Measurements from ENCODE around the gene NCAM2. TPM values are rescaled to one million over a fixed set of nuclear protein-coding genes. Genes with fewer than 3 reads are reported as not detected.

Gene NCAM2
- total and polyA plus RNA-seq, 9 donors: 0.35 to 6.8 (median 1.2) TPM

GRCh38 chr21:21246007-21246406, 247.8 kb downstream of the NCAM2 start:
- TF ChIP-seq EP300 (IDR thresholded peaks at IDR 0.05): no peak
- TF ChIP-seq POLR2A (IDR thresholded peaks at IDR 0.05): no peak
- TF ChIP-seq, protein P1, sequence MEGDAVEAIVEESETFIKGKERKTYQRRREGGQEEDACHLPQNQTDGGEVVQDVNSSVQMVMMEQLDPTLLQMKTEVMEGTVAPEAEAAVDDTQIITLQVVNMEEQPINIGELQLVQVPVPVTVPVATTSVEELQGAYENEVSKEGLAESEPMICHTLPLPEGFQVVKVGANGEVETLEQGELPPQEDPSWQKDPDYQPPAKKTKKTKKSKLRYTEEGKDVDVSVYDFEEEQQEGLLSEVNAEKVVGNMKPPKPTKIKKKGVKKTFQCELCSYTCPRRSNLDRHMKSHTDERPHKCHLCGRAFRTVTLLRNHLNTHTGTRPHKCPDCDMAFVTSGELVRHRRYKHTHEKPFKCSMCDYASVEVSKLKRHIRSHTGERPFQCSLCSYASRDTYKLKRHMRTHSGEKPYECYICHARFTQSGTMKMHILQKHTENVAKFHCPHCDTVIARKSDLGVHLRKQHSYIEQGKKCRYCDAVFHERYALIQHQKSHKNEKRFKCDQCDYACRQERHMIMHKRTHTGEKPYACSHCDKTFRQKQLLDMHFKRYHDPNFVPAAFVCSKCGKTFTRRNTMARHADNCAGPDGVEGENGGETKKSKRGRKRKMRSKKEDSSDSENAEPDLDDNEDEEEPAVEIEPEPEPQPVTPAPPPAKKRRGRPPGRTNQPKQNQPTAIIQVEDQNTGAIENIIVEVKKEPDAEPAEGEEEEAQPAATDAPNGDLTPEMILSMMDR (IDR thresholded peaks at IDR 0.05): no peak
- H3K4me1 ChIP-seq (ENCODE audit: insufficient read depth): no peaks in the 10 kb centered on the region
- no peak overlapping the region for H3K4me3 ChIP-seq
- WGBS, 3 donors: 91 to 96% (median 95%) methylated on average over 3 of the region's 3 CpGs
- no peaks in the 10 kb centered on the region for H3K9me3 ChIP-seq
- H3K27me3 ChIP-seq: no peaks in the 10 kb centered on the region
- no peaks in the 10 kb centered on the region for H3K36me3 ChIP-seq
- H3K27ac ChIP-seq: no peak overlapping the region
- DNase-seq: no peak
- intact Hi-C loops (cut with DNase I): no loop called here

GRCh38 chr21:21247424-21247823, 249.2 kb downstream of the NCAM2 start:
- intact Hi-C loops (cut with DNase I): no loop called here
- 15 to 33% (median 28%) methylated on average over 1 of the region's 1 CpG for WGBS, 3 donors
- Histone ChIP-seq H3K27ac (no peak overlapping the region), H3K27me3 (no peaks in the 10 kb centered on the region), H3K36me3 (no peaks in the 10 kb centered on the region), H3K4me1 (ENCODE audit: insufficient read depth) (no peaks in the 10 kb centered on the region), H3K9me3 (no peaks in the 10 kb centered on the region), H3K4me3 (no peak overlapping the region)
- DNase-seq: no peak
- TF ChIP-seq POLR2A (IDR thresholded peaks at IDR 0.05): no peak
- no peak for TF ChIP-seq EP300 (IDR thresholded peaks at IDR 0.05)
- TF ChIP-seq, protein P1 (IDR thresholded peaks at IDR 0.05): no peak

DNA sequence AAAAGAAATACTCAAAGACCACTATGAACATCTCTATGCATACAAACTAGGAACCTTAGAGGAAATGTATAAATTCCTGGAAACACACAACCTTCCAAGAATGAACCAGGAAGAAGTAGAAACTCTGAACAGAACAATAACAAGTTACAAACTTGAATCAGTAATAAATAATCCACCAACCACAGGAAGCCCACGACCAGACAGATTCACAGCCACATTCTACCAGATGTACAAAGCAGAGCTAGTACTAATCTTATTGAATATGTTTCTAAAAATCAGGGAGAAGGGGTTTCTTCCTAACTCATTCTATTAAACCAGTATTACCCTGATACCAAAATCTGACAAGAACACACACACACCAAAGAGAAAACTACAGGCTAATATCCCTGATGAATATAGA, 263.8 kb downstream of the NCAM2 start:
- whole genome bisulfite sequencing, 3 donors: 35 to 48% (median 41%) methylated on average over 1 of the region's 1 CpG
- Histone ChIP-seq H3K27ac (no peak overlapping the region), H3K4me3 (no peak overlapping the region), H3K36me3 (no peaks in the 10 kb centered on the region), H3K4me1 (ENCODE audit: insufficient read depth) (no peaks in the 10 kb centered on the region), H3K27me3 (no peaks in the 10 kb centered on the region), H3K9me3 (no peaks in the 10 kb centered on the region)
- intact Hi-C loops (cut with DNase I): no loop called here
- TF ChIP-seq, protein P1 (IDR thresholded peaks at IDR 0.05): no peak
- no peak for TF ChIP-seq EP300 (IDR thresholded peaks at IDR 0.05)
- no peak for TF ChIP-seq POLR2A (IDR thresholded peaks at IDR 0.05)
- DNase-seq: no peak

GRCh38 chr21:21268061-21268471, 269.9 kb downstream of the NCAM2 start:
- no peaks in the 10 kb centered on the region for H3K36me3 ChIP-seq
- no peak for DNase-seq
- intact Hi-C loops (cut with DNase I): no loop called here
- H3K9me3 ChIP-seq: no peaks in the 10 kb centered on the region
- no peaks in the 10 kb centered on the region for H3K4me1 ChIP-seq (ENCODE audit: insufficient read depth)
- TF ChIP-seq, protein P1 (IDR thresholded peaks at IDR 0.05): no peak
- no peak for TF ChIP-seq POLR2A (IDR thresholded peaks at IDR 0.05)
- no peak for TF ChIP-seq EP300 (IDR thresholded peaks at IDR 0.05)
- WGBS, 3 donors: 18 to 44% (median 19%) methylated on average over 6 of the region's 6 CpGs
- H3K27me3 ChIP-seq: no peaks in the 10 kb centered on the region
- no peak overlapping the region for H3K4me3 ChIP-seq
- H3K27ac ChIP-seq: no peak overlapping the region

DNA sequence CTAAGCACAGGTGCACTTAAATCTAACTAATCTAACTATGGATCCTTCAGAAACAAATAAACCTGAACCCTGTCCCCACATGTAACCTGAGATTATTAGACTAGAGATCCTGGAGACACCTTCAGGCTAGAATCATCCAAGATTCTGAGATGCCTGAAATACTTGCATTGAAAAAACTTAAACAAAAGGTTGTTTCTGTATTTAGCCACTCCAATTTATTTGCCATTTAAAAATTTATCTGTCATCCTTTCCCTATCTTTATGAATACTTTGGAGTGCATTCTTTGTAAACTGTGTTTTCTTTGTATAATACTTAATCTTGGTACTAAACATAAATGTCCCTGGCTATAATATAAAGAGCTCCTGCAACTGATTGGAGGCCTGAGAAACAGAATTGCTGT, 270.7 kb downstream of the NCAM2 start:
- Histone ChIP-seq H3K4me3 (no peak overlapping the region), H3K9me3 (no peaks in the 10 kb centered on the region), H3K27me3 (no peaks in the 10 kb centered on the region), H3K4me1 (ENCODE audit: insufficient read depth) (no peaks in the 10 kb centered on the region), H3K36me3 (no peaks in the 10 kb centered on the region), H3K27ac (no peak overlapping the region)
- DNase-seq: no peak
- intact Hi-C loops (cut with DNase I): no loop called here
- TF ChIP-seq EP300 (IDR thresholded peaks at IDR 0.05) (no peak), POLR2A (IDR thresholded peaks at IDR 0.05) (no peak)
- TF ChIP-seq, protein P1 (IDR thresholded peaks at IDR 0.05): no peak

Measured in ovary (tissue), 9 donors.